OCI-LY1 (cell line): ENCODE results near the gene SEMA3D.

Experiments
- EZH2 ChIP-seq: fragments of 200-600 bp; sonication (generic), shearing (Covaris generic); IDR thresholded peaks from 2 replicates; pipeline ENCODE4 v1.8.0; 2017; ENCODE audit warnings: borderline replicate concordance, mixed run types, mild to moderate bottlenecking, antibody characterized with exemption, low read length, moderate library complexity, mixed read lengths
- TF ChIP-seq, protein P1 (sequence below): fragments of 200-600 bp; sonication (generic), shearing (Covaris generic); IDR thresholded peaks from 2 replicates; pipeline ENCODE4 v1.5.1; 2017; ENCODE audit warnings: mild to moderate bottlenecking, antibody characterized with exemption, low read length, moderate library complexity, mixed read lengths

DNA sequence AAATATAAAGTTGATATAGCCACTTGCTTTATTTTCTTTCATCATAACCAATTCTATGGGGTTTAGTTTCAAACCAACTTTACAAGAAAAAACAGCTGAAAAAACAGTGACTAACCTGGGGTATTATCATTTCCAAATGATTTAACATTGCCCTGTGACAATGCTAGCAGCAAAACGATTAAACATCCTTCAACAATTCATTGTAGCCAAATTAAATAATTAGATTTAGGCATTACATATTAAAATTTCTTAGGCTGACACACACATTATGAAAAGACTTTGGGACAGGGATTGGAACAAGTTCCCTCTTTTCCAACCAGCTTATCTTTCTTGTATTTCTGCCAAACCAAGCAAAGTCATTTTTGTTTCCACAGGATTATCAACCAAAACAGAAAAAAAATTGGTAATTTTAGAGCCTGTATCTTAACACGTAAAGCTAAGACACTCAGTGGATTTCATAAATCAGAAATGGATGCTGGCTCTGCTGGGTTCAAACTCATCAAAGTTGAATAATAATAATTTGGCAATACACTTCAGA lies 84.0 kb downstream of the SEMA3D start:
- TF ChIP-seq, protein P1, sequence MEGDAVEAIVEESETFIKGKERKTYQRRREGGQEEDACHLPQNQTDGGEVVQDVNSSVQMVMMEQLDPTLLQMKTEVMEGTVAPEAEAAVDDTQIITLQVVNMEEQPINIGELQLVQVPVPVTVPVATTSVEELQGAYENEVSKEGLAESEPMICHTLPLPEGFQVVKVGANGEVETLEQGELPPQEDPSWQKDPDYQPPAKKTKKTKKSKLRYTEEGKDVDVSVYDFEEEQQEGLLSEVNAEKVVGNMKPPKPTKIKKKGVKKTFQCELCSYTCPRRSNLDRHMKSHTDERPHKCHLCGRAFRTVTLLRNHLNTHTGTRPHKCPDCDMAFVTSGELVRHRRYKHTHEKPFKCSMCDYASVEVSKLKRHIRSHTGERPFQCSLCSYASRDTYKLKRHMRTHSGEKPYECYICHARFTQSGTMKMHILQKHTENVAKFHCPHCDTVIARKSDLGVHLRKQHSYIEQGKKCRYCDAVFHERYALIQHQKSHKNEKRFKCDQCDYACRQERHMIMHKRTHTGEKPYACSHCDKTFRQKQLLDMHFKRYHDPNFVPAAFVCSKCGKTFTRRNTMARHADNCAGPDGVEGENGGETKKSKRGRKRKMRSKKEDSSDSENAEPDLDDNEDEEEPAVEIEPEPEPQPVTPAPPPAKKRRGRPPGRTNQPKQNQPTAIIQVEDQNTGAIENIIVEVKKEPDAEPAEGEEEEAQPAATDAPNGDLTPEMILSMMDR = no peak
- TF ChIP-seq EZH2 = no peak
